ENCODE results near the gene MFSD12.

MFSD12 gene

DNA sequence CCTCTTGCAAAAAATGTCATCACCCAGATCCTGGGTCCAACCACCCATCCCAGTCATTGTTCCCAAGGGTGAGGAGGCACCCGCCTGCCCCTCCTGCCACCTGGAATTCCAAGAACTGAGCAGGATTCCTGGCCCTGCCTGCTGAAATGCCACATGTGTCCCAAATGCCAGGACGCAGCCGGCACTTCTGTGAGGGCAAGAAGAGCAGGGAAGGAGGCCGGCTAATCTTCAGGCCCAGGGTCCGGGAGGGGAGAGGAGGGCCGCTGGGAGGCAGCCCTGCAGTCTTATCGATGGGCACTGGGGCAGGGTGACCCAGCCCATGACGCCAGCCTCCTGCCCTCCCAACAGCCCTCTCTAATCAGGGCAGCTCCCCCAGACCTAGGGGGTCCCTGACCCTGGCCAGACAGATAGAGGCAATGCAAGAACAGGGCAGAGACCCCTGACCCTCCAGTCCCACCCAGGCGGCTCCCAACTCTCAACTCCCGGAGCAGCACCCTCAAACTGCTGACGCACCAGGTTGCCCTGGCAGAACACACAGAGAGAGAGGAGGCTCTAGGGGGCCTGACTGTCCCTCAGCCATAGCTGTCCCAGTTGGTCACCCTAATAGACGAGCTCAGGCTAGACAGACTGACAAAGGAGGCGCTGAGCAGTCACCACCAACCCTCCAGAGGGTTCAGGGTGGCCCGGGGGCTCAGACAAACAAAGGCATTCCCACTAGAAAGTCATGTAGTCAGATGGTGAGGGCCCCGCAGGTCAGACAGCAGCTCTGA is 1.5 kb downstream of the MFSD12 start:
- DNase-seq, result no peak

DNA sequence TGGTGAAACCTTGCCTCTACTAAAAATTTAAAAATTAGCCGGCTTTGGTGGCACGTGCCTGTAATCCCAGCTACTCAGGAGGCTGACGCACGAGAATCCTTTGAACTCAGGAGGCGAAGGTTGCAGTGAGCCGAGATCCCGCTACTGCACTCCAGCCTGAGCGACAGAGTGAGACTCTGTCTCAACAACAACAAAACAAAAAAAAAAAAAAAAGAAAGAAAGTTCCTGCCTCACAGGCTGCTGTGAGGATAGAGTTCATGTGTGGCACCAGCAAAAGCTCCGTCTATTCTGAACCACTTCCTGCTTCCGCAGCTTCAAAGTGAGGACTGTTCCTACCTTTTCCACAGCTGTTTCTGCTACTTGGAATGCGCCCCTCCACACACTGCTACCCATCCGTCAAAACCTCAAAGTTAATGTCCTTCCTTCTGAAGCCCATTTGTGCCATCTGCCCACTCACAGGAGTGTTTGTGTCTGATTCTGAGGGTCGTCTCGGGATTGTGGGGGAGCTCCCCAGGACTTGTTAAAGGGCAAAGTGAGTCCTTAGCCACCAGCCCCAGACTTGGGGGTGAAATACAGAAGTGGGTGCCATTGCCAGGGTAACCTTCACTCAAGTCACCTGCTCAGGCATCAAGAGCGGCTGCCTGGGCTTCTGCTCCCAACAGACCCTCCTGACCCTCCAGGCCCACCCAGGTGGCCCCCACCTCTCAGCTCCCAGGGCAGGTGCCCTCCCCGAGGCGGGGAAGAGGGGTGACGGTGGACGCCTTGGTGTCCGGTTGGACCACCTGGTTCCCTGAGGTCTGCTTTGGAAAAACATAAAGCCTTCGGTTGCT is 2.9 kb downstream of the MFSD12 start:
- DNase-seq, result no peak

DNA sequence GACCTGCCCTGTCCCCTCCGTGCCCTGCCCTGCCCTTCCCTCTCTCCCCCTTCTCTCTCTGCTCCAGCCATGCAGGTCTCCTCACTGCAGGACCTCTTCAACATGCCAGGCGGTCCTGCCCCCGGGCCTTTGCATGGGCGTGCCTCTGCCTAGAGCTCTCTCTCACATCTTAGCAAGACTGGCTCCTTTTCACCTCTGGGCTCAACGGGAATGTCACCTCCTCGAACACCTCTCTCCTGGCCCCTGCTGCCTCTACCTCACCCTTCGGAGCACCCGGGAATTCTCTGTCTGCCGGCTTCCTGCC is 5.6 kb downstream of the MFSD12 start:
- no peak for DNase-seq

DNA sequence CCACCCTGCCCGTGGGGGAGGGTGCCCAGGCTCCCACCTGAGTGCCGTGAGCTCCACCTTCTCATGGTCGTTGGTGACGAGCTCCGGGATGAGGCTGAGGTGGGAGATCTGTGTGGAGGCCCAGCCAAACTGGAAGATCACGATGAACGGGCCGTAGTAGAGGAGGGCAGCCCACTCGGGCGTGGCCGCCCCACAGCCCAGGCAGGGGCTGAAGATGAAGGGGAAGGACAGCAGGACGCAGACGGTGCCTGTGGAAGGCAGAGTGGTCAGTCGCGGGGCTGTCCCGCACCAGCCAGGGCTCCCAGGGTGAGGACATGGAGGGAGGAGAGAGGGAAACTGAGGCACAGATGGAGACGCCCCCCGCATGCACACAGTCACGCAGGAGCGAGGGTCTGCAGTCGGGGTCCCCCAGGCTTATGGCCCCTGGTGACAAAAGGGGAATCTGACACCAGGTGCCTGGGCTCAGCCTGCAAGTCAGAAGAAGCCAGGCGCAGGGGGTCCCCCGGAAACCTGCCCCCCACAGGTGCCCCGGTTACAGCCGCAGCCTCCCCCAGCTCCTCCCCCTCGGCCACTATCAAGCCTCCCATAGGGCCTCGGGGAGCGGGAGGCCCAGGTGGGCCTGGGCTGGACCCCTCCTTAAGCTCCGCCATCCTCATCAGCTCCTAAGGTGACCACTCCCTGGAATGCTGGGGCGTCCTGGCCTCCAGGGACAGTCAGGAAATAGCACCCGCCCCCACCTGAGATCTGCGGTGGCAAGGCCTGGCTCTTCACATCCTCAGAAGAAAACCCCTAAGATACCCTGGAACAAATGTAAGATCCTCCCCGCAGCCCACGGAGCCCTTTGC is 6.2 kb downstream of the MFSD12 start:
- DNase-seq, result no peak

DNA sequence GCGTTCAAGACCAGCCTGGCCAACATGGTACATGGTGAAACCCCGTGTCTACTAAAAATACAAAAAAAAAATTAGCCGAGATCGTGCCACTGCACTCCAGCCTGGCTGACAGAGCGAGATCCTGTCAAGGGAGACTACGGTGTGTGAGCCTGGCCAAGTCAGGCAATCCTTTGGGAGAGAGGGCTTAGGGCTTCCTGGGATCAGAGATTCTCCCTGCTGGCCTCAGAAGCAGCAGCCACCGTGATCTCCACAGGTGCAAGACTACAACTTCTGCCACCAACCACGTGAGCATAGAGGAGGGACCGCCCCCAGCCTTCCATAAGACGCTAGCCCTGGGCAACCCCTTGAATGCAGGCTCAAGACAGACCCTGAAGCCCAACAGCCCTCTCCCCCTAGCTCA is 7.6 kb downstream of the MFSD12 start:
- no peak for DNase-seq

DNA sequence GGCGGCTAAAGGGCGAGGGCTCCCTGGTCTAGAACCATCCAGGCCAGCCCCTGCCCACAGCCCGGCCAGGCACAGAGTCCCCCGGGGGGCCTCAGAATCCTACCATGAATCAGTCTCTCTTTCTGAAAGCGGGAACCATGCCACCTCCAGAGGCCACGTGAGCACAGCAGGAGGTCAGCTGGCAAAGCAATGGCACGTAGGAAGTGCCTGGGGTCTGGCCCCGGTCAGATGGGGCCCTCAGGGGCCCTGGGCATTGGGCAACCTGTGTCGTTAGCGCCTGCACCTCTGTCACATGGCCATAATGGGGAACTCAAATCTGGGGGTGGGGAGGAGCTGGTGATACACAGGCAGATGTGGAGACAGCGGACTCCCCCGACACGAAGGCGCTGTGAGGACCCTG is 8.8 kb downstream of the MFSD12 start:
- no peak for DNase-seq

DNA sequence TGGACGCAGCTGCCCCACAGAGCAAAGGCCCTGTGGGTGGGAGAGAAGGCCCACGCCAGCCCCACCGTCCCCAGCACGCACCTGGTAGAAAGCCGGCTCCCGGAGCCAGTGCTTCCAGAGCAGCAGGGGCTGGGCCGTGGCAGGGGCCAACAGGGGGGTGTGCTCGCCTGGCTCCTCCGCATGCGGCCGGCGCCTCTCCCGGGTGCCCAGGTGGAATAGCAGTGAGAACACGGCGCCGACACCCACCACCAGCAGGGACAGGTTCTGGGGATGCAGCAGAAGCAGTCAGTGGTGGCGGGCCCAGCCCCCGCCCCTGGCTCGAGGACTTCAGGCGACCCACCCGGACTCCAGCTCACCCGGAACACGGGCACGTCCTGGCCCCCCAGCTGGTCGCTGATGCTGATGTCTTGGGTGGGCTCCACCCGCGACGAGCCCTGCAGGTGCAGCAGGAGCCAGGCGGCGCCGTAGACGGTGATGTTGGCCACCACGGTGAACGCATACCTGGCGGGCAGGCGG is 9.6 kb downstream of the MFSD12 start:
- no peak for DNase-seq

DNA sequence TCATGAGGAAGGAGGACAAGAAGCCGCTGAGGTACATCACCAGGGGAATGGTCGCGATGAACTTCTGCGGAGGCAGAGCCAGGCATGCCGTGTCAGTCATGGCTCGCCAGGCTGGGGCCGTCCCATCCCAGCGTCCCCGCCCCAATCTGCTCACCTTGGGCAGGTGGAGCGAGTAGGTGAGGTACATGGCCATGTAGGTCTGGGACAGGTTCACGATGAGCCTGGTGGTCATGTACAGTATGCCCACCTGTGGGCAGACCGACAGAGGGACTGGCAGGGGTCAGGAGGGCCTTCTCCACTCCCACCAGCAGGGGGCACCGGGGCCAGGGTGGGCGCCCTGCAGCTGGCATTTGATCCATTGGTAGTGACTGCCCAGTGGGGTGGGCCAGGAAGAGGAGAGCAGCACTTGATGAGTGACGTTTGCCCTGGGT is 10.1 kb downstream of the MFSD12 start:
- DNase-seq, result no peak

DNA sequence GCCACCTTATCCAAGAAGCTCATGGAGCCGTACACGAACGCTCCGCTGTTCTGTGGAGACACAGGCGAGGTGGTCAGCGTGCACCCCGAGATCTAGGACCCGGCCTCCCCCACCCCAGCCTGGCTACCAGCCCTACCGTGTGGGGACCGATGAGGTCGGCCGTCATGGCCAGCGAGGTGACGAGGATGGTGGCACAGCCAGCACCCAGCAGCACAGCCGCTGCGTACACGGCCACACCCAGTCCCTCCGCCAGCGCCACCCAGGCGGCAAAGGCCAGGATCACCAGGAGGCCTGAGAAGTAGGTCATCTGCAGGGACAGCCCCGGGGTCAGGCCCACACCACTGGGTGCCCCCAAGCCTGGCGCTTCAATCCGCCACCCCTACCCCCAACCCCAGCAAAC is 11.3 kb downstream of the MFSD12 start:
- DNase-seq, result no peak

DNA sequence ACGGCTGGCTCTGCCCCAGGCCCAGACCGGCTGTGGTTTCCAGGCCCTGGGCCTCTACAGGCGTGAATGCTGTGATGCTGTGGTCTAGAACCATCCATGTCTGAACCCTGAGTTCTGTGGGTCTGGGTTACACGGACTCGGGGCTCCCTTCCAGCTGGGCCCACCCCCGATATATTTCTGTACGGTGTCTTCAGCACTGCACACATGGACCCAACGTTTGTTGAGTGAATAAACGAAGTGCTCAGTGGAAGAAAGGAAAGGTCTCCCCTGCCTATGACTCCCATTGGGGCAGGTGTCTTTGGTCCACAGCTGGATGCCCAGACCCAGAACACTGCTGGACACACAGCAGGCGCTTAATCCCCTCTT is 11.7 kb downstream of the MFSD12 start:
- no peak for DNase-seq

DNA sequence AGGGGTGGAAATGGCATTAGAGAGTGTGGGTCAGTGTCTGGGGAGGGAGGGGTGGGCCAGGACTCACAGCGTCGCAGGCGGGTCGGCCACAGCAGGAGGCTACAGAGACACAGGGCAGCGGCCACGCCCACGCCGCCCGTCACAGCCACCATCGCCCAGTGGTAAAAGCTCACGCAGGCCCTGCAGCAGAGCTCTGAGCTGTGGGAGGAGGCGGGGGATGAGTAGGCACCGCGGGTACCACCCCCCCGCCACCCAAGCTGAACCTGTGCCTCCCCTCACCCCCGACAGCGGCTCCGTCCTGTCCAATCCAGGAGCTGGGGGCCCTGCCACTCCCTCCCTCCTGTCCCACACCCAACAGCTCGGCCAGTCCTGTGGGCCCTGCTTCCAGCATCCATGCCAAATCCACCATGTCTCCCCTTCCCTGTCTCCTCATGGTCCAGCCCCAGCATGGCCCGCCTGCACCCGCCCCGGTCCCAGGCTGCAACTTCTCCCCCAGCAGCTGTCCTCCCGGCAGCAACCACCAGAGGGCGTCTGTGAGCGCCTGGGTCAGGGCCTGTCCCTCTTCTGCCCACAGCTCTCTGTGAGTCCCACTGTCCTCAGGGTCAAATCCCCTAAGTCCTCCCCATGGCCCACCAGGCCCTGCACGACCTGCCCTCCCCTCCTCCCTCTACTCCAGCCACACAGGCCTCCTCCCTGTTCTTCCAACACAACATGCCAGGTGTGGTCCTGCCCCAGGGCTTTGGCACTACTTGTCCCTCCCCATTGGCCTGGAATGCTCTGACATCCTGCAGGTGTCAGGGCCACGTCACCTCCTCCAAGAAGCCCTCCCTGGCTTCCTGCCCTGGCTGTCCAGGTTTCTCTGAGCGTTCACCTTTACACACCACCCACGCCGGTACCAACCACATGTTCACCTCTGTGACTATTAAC is 12.4 kb downstream of the MFSD12 start:
- peak; percentile 73 to 74 for DNase-seq

DNA sequence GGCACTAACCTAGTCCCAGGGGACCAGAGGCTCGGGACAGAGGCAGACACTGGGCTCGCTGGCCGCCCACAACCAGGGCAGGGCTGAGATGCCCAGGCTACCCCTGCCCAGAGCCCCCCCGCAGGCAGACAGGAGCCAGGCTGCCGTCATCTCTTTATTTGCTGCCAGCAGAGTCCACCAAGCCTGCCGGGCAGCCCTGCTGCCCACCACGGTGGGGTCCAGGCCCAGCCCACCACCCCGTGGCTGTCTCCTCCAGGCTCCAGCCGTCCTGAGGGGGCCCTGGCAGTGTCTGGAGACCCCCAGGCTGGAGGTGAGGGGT is 13.4 kb downstream of the MFSD12 start:
- DNase-seq, result no peak

DNA sequence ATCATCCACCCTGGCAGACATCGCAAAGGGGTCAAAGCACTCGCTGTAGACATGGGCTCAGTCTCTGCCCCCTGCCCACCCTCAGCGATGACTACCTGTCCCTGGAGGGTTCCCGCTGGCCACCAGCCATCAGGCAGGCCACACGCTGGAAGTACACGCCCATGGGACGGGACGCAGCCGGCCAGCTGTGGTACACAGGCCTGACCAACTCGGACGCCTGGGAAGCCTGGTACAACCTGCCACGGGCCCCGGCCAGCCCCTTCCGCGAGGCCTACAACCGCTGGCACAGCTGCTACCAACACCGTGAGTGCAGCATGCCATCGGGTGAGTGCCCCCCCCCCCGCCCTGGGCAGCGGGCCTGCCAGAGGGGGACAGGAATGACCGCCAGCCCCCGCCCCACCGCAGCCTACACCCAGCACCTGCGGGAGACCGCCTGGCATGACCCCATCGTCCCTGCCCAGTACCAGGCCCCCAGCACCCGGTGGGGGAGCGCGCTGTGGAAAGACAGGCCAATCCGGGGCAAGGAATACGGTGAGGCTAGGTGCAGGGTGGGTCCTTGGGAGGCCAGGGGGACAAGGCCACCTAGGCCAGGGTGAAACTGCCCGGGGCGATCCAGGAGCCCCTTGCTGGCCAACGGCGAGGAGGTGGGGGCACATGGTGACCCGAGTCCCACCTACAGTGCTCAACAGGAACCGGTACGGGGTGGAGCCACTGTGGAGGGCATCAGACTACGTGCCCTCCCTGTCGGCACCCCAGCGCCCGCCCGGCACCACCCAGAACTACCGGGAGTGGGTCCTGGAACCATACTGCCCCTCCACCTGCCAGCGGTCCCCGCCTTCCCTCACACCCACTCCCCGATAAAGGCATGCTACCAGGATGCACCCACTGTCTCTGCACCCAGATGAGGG is 14.0 kb downstream of the MFSD12 start:
- DNase-seq, result no peak

DNA sequence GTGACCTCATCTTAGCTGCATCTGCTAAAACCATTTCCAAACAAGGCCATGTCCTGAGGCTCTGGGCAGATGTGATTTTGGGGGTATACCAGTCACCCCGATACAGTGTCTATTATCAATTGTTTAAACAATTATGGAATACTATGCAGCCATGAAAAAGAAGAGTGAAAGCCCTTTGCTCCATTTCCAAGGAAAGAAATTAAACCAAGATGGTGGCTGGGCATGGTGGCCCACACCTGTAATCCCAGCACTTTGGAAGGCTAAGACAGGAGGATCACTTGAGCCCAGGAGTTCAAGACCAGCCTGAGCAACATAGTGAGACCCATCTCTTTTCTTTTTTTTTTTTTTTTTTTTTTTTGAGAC is 17.6 kb downstream of the MFSD12 start:
- no peak for DNase-seq

DNA sequence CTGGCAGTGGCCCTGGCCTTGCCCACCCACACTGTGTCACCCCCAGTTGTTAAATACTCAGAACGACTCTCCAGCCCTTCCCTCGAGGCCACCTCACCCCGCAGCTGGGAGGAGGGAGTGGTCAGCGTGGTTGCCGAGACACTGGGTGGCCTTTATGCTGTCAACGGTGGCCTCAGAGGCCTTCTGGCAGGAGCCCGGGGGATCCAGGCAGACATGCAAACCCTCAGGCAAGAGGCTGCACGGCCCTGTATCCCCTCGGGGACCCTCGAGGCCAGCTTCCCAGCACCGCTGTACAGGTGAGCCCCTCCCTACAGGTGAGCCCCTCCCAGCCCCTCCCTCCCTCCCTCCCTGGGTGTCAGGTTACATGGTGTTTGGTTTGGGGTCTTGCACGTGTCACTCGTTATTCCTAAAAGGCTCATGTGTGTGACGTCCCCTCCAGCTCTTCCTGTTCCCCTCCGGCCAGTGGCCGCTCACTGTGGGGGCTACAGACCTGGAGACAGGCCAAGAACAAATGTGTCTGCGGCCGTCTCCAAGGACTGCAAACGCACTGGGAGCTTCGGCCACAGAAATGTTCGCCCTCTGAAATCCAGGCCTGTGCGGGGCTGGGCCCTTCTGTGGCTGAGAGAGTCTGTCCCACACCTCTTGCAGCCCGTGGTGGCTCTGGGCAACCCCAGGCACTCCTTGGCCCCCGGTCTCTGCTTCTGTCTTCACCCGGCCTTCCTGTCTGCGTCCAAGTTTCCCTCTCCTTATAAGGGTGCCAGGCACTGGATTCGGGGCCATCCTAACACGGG is 18.2 kb downstream of the MFSD12 start, which contains the start of gene TEKTIP1:
Gene TEKTIP1, plus strand, starts transcription at position 210 of the 791 bp plus-strand sequence. Its CDS starts 4 bp downstream, at position 214.
- no peak for DNase-seq

DNA sequence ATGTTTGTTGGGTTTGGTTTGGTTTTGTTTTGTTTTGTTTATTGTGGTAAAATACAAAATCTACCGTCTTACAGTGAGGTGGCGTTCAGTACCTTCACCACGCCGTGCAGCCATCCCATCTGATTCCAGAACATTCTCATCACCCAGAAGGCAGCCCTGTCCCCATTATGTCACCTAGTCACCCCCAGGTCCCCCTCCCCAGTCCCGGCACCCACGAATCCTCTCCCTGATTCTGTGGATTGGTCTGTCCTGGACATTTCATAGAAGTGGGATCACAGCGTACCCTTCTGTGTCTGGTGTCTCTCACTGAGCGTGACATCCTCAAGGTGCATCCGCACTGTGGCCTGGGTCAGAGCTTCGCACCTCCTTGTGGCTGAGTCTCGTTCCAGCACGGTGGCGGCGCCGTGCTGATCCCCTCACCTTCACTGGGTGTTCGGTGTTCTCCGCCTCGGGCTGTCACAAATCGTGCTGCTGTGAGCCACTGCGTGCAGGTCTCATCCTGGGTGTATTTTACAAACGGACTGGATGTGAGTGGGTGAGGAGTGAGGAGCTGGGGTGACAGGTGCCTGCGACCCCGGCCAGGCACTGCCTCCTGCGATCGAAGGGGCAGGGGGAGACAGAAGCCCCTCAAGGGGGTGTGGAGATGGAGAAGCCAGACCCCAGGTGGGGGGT is 19.0 kb downstream of the MFSD12 start:
- no peak for DNase-seq

DNA sequence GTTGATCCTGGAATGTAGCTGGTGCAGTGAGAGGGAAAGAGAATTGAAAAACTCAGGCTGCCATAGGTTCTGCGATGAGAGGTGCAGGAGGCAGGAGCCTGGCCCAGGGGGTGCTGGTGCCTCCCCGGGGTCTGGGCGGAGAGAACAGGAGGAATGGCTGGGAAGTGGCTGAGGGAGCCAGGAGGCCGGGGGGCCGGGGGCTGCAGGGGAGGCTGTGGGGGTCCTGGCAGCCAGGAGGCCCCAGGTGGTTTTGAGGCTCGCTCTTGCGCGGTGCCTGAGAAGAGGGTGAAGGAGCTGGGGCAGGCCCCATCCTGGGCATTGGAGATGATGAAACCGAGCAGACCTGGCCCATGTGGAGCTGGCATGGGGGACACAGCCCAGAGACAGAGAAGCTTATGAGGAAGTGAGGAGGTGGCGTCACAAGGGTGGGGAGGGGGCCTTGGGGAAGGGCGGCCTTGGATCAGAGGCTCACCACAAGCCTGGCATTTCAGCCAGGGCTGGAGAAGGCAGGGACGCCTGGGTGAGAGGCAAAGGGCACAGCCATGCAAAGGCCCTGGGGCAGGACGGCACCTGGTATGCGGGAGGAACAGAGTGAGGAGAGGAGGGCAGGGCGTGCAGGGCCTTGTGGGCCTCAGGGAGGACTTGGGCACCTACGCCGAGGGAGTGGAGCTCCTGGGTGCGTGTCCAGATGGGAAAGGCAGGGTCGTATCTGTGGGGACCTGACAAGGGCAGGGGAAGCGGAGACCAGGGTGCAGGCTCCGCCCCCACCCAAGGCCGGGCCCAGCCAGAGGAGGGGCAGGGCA is 19.7 kb downstream of the MFSD12 start:
- DNase-seq, result no peak

DNA sequence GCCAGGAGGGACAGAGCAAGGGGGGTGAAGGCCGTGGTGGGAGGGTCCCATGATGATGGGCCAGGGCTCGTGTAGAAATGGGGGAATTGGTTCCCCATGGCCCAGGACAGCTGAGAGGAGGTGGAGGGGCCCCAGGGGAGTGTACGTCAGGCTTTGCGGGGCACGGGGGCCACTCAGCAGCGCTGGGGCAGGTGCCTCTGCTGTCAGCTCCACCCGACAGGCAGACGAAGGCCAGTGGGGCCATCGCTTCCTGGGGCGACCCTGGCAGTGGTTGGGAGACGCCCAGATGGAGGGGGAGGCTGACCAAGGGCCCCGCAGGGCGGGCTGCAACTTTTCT is 20.3 kb downstream of the MFSD12 start:
- no peak for DNase-seq

Measured in activated CD4-positive, alpha-beta T cell treated with anti-CD3 and anti-CD28 coated beads, Interleukin-2, amount 50 U/mL, for 4 hours (primary cell).